NCI-H2029 (cell line): ENCODE results near the gene CDH12.

Experiments
- DNase-seq: peaks from one replicate; lab custom pipeline; 2025; lab: John Stamatoyannopoulos, UW

The CDH12 gene

DNA sequence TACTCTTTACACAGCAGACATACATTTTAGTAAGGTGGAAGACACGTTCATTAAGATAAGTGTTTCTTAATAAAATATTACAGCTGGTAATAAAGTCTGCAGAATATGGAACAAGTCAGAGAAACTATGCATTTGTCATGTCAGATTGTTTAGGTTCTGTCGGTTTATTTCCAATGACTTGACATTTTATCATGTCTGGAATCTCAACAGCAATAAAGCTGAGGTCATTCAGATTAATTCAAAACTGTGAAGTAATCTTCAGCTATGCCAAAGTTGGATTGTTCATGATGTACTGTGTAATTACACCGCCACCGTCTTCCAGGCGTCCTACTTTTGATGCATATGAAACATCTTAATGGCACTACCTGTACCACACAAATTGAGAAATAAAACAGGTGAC lies 1032.6 kb downstream of the CDH12 start:
- DNase-seq = no peak

DNA sequence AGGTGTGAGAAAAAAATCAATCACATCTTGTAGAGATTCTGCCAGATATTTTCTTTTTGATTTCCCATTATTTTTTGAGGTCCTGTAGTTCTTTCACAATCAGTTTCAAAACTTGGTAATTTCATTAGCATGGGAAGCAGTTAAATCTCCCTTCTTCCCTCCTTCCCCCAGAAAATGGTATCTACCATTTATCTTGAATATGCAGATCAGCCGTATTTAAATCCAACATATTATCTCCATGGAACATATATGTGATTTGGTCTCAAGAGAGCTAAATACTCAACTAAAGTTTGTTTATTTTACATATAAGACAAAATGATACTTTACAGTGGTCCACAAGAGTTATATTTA lies 1034.8 kb downstream of the CDH12 start:
- no peak for DNase-seq

- DNase-seq = no peak
These were observed 1035.3 kb downstream of the CDH12 start for GRCh38 chr5:21817668-21818369.

GRCh38 chr5:21810737-21811316 lies 1042.3 kb downstream of the CDH12 start:
- peak; percentile 30 for DNase-seq

DNA sequence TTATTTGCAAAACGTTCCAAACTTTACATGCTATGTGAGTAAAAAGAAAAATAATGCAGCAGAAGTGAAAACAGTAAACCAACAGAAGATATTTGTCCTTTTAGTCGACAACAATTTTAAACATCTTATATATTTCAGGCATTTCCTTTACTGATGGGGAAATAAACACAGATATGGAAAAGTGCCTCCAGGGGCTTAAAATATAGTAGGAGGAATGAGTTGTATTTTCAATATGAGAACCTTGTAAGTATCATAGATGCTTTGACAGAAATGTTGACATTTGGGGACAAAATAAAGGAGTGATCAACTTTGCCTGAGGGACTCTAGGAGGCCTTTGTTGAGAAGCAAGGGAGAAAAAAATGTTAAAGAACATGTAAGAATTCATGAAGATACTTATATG lies 1043.5 kb downstream of the CDH12 start:
- no peak for DNase-seq

- peak; percentile 89 for DNase-seq
These were observed 1045.2 kb downstream of the CDH12 start for GRCh38 chr5:21807953-21808352.

- no peak for DNase-seq
These were observed 1046.2 kb downstream of the CDH12 start for GRCh38 chr5:21806943-21807342.

GRCh38 chr5:21806271-21806670 lies 1046.9 kb downstream of the CDH12 start:
- DNase-seq = no peak

- peak; percentile 41 for DNase-seq
These were observed 1050.2 kb downstream of the CDH12 start for GRCh38 chr5:21802869-21803490.

GRCh38 chr5:21802100-21802499 lies 1051.0 kb downstream of the CDH12 start:
- DNase-seq = no peak

GRCh38 chr5:21792748-21793147 lies 1060.4 kb downstream of the CDH12 start:
- DNase-seq = no peak

GRCh38 chr5:21791304-21791703 lies 1061.8 kb downstream of the CDH12 start:
- no peak for DNase-seq

GRCh38 chr5:21784487-21784886 lies 1068.7 kb downstream of the CDH12 start:
- DNase-seq = no peak

- DNase-seq = no peak
These were observed 1070.0 kb downstream of the CDH12 start for GRCh38 chr5:21783074-21783679.

DNA sequence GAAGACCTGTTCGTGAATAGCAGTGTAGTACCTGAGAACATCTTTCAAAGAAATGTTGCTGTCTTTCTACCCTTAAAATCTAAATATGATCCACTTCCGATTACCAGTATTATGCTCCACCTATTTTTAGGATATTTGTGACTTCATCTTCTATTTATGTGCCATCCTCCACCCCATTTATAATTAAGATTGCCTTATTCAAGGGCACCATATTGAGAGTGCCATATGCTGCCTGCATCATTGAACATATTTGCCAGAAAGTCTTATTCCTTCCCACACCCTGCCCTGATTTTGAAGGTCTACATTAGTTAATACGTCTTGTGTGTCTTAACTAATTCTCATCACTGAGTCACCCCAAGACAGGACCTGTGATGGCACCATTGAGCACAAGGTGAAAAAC lies 1076.7 kb downstream of the CDH12 start:
- DNase-seq = no peak

- no peak for DNase-seq
These were observed 1078.3 kb downstream of the CDH12 start for GRCh38 chr5:21774801-21775200.

- DNase-seq = no peak
These were observed 1078.9 kb downstream of the CDH12 start for GRCh38 chr5:21774281-21774680.

GRCh38 chr5:21773456-21773855 lies 1079.7 kb downstream of the CDH12 start:
- no peak for DNase-seq

DNA sequence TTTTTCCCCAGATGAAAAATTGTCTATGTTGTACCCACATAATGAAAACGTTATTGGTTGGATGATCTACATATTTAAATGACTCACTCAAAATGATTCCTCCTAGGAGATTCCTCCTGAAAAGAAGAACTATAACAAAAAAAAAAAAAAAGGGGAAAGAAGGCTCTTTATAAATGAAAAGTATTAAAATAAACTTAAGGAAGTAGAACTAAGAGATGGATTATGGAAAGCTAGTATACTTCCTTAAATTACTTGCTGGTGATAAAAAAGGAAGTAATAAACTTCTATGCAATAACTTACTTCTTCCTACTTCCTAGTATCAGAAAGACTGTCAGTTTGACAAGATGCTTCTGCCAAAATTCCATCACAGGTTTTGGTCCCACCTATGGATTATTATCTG lies 1087.7 kb downstream of the CDH12 start:
- no peak for DNase-seq

GRCh38 chr5:21739096-21739495 lies 1114.0 kb downstream of the CDH12 start:
- no peak for DNase-seq

GRCh38 chr5:21723500-21723899 lies 1129.6 kb downstream of the CDH12 start:
- no peak for DNase-seq

DNA sequence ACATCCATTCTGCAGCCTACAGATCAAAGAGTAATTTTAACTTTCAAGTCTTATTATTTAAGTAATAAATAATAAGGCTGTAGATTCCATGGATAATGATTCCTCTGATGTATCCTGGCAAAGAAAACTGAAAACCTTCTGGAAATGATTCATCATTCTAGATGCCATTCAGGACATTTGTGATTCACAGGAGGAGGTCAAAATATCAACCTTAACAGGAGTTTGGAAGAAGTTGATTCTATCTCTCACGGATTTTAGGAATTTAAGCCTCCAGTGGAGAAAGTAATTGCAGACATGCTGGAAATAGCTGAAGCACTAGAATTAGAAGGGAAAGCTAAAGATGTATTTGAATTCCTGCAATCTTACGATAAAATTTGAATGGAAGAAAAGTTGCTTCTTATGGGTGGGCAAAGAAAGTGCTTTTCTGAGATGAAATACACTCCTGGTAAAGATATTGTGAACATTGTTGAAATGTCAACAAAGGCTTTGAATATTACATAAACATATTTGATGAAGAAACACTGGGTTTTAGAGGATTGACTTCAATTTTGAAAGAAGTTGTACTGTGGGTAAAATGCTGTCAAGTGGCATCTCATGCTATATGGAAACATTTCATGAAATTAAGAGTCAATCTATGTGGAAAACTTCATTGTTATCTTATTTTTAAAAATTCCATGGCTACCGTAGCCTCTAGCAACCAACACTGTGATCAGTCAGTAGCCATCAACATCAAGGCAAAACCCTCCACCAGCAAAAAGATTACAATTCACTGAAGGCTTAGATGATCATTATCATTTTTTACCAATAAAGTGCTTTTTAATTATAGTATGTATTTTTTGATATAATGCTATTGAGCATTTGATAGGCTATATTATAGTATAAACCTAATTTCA lies 1141.0 kb downstream of the CDH12 start:
- DNase-seq = no peak
